HuH-7 (cell line): ENCODE results near the gene SLC22A23.
"Not testable (repeated sequence)": the region's sequence is repeated elsewhere in the genome, so short reads cannot be mapped to it uniquely, and the experiment has no call there.

Experiments
- DNase-seq: peaks from one replicate; pipeline ENCODE4 v3.0.0; 2011; ENCODE audit warnings: low spot score

The SLC22A23 gene

DNA sequence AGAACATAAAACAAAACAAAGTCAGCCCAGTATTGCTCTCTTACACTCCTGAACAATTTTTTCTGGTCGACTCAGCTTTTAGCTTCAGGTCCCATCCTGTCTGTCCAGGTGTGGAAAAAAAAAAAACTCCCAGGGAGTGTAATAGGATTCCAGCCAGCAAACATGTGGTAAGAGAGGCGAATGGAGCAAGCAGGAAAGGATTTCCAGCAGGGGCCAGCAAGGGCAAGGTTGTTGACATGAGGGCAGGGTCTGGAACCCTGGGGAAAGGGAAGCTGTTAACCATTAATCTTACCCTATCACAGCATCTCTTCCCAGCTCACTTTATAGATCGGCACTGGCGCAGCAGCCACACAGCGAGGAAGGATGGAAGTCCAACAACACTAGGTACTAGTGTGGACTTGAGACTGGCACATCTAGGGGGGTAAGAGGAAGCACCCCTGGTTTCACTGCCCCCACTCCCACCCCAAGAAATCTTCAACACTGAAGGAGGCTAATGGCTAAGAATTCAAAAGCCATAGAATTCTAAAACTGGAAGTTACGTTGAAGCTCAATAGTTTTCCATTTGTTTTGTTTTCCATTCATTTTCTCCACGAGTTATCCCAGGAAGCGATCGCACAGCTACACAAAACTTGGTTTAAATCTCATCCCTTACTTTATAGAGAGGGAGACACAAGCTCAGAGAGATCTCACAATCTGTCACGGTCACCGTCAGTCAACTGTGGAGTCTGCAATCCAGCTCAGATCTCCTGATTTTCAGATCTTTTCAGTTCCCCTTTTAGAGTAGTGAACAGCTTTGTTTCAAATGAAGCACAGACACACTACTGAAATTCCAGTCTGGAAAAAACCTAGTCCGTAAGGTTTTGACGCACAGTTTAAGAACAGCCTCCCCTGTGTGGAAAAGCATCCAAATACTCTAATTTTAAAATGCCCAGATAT is 53.3 kb downstream of the SLC22A23 start:
- no peak for DNase-seq

DNA sequence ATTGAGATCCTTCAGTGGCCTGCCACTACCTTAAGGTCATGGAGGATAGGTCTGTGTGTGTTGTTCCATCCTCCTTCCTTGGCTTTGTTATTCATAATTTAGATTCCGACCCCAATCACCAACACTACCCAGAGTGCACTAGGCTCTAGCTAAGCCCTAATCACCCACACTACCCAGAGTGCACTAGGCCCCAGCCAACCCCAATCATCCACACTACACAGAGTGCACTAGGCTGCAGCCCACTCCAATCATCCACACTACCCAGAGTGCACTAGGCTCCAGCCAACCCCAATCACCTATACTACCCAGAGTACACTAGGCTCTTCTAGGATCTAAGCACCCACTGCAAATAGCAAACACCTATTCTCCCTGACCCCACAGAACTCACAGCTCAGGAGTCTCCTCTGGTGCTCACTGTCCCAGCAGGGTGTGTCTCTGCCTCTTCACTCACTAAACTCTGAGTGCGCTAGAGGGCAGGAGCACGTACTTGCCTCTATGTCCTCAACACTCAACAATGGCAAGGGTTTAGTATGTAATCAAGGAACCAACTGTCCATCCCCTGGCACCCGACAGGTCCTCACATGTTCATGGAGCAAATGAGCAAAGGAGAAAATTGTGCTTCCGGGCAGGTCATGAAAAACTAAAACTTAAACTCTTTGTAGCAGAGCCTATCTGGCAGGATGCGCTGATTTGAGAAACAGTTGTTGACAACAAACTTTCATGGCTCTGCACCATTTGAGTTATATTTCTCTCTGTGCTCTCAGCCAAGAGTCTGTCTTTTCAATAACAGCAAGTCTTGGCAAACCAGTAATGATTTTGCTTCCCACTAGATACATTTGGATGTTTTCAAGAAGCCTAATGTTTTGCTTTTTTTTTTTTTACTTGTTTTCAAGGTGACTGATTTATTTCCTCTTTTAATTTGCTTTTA is 54.3 kb downstream of the SLC22A23 start:
- DNase-seq = no peak

DNA sequence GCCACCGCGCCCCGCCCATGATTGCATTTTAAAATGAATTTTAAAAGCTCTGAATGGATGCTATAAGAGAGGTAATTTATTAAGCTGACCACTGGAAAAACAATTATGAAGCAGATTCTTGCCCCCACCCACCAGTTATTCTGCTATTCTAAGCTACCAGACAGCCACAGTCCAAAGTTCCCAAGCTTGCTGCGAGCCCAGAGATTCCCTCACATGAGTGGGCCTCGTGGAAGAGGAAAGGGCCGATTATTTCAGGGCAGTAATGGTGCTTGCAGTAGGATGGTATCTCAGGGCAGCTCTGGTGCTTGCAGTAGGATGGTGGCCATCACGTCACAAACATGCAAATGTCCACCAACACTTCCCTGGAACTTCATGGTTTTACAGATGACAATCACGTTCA is 56.7 kb downstream of the SLC22A23 start:
- no peak for DNase-seq

DNA sequence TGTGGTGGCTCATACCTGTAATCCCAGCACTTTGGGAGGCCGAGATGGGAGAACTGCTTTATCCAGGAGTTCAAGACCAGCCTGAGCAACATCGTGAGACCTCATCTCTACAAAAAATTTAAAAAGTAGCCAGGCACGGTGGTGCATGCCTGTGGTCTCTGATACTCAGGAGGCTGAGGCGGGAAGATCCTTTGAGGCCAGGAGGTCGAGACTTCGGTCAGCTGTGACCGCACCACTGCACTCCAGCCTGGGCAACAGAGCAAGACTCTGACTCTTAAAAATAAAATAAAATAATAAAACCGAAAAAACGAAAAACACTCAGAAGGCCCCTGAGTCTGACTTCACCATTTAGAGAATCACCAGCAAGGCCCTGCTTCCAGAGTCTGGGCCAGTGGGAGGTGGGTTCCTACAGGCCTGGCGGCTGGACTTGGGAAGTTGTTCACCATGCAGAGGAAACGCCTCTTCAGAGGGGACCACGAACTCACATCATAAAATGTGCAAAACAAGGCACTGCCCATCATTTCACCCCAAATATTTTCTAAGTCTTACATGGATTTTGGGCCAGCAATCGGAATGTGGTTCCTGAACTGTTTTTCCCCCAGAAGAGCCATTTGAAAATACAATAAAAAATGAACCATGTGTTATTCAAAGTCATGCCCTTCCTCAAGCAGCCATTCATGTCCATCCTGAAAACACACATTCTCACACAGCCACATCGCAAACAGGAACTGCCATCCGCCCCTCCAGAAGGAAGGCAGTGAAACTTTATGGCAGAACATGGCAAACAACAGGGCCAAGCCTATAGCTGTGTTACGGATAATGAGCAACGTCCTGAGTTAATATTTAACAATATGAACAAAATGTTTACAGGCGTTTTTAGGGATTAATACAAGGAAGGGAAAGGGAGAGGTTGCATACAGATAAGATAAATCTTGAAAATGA is 57.8 kb downstream of the SLC22A23 start:
- DNase-seq = no peak

DNA sequence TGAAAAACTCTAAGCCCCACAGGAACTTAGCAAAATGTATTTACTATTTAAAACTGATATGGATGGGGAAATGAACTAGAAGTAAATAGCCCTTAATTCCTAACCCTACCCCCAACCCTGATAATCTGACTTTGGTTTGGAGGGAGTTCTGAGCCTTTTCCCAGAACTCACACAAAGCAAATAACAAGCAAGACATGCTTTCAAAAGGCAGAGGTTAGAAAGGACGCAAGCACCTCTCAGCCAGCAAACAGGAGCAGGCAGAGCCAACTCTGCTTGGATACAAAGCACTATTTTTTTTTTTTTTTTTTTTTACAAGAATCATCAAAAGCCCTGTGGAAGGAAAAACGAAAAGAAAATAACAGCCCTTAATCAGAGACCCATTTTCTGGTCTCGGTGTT is 58.7 kb downstream of the SLC22A23 start:
- no peak for DNase-seq

DNA sequence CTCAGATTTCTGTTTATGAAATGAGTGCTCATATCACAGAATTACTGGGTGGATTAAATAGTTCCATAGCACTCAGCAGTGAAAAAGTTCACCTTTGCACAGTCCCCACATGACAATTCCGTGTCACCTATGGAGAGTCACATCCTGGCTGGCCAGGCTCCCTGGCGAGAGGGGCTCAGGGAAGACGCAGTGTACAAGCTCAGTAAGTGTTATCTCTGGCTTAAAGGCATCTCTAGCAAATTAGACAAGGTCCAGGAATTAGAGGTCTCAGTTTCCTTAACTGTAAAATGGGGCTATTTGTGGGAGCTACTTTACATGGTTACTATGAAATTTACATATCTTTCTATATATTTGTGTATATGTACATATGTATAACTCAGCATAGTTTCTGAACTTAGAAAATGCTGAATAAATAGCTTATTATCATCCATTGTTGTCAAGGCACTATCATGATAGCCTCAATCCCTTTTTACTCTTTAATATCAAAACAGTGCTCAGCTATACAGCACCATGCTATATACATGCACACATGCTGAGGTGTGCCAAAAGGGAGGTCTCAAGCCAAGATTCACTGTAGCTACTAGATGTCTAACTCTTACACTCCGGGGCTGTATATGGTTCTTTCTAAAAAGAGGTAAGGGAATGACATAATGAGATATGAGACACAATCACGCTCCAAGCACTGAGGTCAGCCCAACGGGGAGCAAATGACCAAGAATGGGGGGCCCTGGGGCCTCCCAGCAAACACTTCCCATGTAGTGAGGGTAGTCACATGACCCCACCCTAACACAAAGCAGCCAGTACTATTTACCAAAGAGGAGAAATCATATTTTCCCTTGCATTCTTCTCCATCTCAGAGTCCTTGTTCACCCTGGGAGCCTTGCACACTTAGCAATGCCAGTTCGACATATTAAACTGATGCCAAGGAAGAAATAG is 59.4 kb downstream of the SLC22A23 start:
- DNase-seq = no peak

DNA sequence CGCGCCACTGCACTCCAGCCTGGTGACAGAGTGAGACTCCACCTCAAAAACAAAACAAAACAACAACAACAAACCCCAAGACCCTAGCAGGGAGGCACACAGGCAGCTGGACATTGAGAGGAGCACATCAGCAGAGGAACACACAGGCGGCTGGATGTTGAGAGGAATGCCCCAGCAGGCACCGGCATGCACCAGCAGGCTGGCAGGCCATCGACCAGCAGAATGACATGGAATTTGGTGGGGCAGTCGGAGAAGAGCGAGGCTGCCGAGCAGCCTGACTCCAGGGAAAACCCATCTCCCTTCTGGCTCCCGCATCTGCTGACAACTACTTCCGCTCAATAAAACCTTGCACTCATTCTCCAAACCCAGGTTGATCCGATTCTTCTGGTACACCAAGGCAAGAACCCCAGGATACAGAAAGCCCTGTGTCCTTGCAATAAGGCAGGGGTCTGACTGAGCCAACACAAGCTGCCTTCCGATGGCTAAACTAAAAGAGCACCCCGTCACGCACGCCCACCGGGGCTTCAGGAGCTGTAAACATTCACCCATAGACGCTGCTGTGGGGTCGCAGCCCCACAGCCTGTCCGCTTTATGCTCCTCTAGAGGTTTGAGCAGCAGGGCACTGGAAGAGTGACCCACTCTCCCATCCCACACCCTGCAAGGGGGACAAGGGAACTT is 60.2 kb downstream of the SLC22A23 start:
- no peak for DNase-seq

DNA sequence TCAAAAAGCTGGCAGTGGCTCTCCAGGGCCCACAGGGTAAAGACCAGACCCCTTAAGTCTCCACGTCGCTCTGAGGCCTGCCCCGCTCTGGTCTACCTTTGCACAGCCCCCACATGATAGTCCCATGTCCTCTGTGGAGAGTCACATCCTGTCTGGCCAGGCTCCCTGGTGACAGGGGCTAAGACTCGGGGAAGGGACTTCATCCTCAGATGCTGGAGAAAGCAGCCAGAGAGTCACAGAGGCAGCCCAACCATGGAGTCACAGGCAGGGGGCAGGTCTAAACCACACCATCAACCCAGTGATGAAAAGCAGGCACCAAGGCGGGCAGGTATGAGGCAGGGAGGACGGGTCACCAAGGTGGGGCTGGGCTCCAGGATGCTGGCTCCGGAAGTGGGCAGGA is 62.2 kb downstream of the SLC22A23 start:
- DNase-seq = no peak

DNA sequence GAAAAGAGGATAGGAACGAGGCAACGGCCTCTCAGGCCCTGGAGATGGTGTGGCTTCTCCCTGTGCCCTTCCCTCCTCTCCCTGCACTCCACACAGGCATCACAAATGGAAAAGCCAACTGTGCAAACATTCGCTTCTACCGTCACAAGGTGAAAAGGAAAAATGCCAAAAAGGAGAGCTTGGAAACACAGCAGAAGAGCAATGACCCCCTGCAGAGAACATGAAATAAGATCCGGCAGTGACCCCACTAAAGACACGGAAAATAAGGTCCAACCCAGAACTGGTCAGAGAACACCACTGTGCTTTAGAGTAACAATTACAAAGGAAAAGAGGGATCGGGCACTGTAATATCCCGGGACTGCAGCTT is 63.0 kb downstream of the SLC22A23 start:
- no peak for DNase-seq

DNA sequence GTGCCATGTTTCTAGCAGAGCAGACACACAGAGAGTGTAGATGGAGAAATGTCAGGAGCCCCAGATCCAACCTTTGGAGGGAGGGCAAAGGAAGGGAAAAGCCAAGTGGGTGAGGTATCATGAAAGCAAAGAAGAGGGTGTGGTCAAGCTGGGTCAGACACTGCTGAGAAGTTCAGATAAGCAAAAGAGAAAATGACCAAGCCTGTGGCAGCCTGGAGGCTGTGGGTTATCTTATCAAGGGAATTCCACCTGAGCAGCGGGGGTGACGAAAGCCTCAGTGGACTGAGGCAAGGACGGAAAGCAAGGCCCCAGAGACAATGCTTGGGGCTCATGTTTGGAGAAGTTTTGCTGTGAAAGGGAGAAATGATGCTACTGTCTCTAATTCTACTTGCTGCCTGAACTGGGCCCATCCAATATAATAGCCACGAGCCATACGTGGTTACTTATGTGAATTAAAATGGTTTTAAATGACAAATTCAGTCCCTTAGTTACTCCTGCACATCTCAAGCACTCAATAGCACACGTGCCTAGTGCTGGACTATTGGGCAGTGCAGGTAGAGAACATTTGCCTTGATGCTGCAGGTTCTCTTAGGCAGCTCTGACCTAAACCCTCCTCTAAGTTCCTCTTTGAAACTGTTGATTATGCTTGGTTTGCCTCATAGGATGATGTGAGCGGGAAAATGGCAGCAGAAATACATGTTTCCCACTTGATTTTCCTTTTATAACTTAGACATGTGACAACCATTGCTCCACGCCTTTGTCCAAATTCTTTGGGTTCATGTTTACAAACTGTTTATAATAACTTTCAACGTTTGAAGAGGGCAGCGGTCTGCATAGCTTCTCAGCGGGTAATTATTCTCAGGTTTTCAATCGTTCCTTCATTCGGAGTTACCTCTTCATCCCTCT is 63.7 kb downstream of the SLC22A23 start:
- no peak for DNase-seq

DNA sequence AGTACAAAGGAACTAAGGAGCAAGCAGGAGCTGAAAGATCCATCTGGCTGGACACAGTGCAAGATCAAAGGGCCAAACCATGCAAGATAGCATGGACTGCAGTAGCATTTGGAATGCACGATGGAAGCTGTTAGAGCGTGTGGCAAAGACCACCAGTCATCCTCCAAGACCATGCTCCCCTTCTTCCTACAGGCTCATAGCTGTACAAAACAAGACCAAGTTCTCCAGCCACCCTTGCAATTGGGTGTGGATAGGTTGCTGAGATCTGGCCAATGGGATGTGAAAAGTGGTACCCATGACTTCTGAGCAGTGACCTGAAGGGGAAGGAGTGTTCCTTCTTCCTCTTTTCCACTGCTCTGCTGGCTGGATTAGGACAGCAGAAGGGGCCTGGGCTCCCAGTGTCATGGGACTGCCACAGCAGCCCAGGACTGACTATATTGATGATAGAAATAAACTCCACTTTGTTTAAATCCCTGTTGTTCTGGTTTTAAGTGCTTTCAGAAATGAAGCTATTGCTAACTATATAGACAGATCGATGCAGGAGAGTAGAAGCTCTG is 64.9 kb downstream of the SLC22A23 start:
- no peak for DNase-seq

DNA sequence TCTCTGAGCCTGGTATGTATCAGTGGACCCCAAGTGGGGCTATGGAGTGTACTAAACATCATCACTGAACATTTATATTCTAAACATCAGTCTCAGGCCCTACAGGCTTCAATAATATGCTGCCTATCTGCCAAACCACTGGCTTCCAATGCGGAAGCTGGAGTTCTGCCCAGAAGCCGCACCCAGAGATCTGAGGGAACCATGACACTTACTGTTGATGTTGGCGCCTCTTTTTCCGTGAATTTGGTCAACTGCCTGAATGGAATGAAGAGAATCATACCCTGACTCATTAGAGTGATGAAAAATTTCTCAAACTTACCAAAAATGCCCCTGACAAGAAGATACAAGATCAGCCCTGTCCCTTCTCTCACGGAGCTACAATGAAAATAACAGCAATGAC is 66.2 kb downstream of the SLC22A23 start:
- DNase-seq = no peak

DNA sequence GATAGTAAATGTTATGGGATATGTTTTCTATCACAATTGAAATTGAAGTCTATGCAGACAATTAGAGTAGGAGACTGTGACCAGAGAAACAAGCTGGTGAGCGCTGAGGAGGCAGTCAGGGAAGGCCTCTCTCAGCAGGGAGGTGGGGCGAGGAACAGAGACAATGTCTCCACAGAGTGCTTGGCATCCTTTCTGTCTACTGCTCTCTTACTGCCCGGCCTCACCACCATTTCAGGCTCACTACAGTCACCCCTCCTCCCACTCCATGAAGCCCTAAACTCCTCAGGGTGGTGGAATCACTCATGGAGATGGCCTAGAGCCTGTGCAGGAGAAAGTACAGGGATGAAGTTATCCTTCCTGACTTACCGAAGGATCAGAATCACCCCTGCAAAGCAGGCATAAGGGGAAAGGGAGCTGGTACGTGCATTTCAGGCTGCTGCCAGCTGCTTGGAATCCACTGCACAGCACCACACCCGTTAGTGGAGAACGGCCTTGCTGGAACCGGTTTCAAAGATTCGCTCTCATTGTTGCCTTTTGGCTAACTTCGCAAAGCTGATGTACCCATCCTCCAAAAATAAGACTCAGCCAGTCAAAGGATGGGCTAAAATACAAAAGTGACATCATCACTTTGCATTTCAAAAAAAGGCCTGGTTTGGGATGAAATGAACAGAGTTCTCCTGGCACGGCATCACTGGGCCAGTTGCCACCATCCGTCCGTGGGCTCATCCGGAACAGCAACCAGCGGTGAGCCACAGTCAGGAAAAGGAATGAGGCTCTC is 67.3 kb downstream of the SLC22A23 start:
- DNase-seq = no peak

DNA sequence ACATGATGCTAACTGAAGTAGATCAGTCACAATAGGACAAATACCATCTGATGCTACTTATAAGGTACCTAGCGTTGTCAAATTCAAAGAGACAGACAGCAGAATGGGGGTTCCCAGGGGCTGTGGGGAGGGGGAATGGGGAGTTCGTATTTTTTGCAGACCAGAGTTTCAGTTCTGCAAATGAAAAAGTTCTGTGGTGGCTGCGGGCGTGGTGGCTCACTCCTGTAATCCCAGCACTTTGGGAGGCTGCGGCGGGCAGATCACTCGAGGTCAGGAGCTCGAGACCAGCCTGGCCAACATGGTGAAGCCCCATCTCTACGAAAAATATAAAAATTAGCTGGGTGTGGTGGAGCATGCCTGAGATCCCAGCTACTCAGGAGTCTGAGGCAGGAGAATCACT is 68.1 kb downstream of the SLC22A23 start:
- no peak for DNase-seq

DNA sequence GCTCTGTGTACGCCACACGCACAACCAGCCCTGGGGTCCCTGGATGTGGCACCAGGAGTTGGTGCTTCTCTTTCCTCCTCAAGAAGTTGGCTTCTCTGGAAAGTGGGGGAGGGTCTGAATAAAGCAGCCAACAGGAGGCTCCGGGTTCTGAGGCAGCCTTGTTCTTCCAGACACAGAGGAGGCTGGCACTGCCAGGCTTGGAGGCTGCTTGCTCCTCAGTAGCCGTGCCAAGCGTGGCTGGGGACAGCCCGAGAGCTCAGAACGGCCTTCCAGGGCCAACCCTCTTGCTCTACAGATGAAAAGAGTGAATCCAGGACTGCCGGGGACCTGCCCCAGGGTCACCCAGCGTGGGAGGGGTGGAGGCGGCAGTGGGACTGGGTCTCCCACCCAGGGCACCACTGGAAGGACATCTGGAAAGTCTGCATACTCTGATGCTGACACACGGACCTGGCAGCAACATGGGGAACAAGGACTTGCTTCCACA is 70.4 kb downstream of the SLC22A23 start:
- DNase-seq = no peak

DNA sequence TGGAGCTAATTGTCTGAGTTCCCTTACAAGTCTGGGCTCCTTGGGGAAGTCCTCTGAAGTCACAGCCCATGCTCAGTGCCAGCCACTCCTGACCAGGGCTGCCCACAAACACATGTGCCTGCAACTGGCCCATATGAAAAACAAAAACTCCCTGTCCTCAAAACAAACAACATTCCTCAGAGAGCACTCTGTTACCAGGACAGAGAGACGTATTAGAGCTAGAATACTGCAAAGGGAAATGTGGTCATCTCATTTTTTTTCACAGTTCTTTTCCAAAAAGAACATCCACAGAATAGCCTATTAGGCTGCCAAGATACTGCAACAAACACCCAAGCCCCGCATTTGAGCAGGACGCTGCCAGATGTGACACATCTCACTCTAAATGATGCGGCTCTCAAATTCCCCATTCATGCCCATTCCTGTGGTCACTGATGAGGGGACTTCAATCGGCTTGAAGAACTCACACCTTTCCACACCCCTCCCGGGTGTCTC is 71.1 kb downstream of the SLC22A23 start:
- no peak for DNase-seq

DNA sequence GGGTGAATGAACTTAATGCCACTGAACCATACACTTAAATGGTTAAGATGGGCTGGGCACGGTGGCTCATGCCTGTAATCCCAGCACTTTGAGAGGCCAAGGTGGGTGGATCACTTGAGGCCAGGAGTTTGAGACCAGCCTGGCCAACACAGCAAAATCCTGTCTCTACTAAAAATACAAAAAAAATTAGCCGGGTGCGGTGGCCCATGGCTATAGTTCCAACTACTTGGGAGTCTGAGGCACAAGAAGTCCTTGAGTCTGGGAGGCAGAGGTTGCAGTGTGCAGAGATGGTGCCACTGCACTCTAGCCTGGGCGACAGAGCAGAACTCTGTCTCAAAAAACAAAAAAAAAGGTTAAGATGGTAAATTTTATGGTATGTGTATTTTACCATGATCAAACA is 71.7 kb downstream of the SLC22A23 start:
- not testable (repeated sequence) for DNase-seq
